Measurements from ENCODE around the gene ADAMTS2.

The ADAMTS2 gene

GRCh38 chr5:179371681-179372680 lies 26.7 kb upstream of the ADAMTS2 start:
- DNase-seq (ENCODE audit: low read depth in 2 of 2): no peak

GRCh38 chr5:179371121-179371510 lies 25.9 kb upstream of the ADAMTS2 start:
- no peak for DNase-seq (ENCODE audit: low read depth in 2 of 2)

GRCh38 chr5:179370490-179371120 lies 25.3 kb upstream of the ADAMTS2 start:
- no peak for DNase-seq (ENCODE audit: low read depth in 2 of 2)

- DNase-seq (ENCODE audit: low read depth in 2 of 2): no peak
These were observed 24.2 kb upstream of the ADAMTS2 start for GRCh38 chr5:179369530-179369884.

- no peak for DNase-seq (ENCODE audit: low read depth in 2 of 2)
These were observed 23.7 kb upstream of the ADAMTS2 start for GRCh38 chr5:179368806-179369529.

- DNase-seq (ENCODE audit: low read depth in 2 of 2): no peak
These were observed 23.0 kb upstream of the ADAMTS2 start for GRCh38 chr5:179368126-179368805.

GRCh38 chr5:179367491-179367890 lies 22.2 kb upstream of the ADAMTS2 start:
- DNase-seq (ENCODE audit: low read depth in 2 of 2): no peak

GRCh38 chr5:179362355-179362754 lies 17.1 kb upstream of the ADAMTS2 start:
- DNase-seq (ENCODE audit: low read depth in 2 of 2): no peak

GRCh38 chr5:179361037-179361603 lies 15.9 kb upstream of the ADAMTS2 start:
- no peak for DNase-seq (ENCODE audit: low read depth in 2 of 2)

GRCh38 chr5:179357031-179357430 lies 11.8 kb upstream of the ADAMTS2 start:
- no peak for DNase-seq (ENCODE audit: low read depth in 2 of 2)

GRCh38 chr5:179355976-179356974 lies 11.0 kb upstream of the ADAMTS2 start:
- no peak for DNase-seq (ENCODE audit: low read depth in 2 of 2)

GRCh38 chr5:179354305-179354882 lies 9.1 kb upstream of the ADAMTS2 start:
- no peak for DNase-seq (ENCODE audit: low read depth in 2 of 2)

- DNase-seq (ENCODE audit: low read depth in 2 of 2): no peak
These were observed 3.6 kb upstream of the ADAMTS2 start for GRCh38 chr5:179348843-179349242.

- DNase-seq (ENCODE audit: low read depth in 2 of 2): no peak
These were observed 2.8 kb upstream of the ADAMTS2 start for GRCh38 chr5:179348011-179348530.

- no peak for DNase-seq (ENCODE audit: low read depth in 2 of 2)
These were observed 2.3 kb upstream of the ADAMTS2 start for GRCh38 chr5:179347581-179347980.

- DNase-seq (ENCODE audit: low read depth in 2 of 2): no peak
These were observed 1.6 kb upstream of the ADAMTS2 start for GRCh38 chr5:179346875-179347274.

- DNase-seq (ENCODE audit: low read depth in 2 of 2): no peak
These were observed 1.1 kb upstream of the ADAMTS2 start for GRCh38 chr5:179346401-179346800.

- no peak for DNase-seq (ENCODE audit: low read depth in 2 of 2)
These were observed 153 bp downstream of the ADAMTS2 start for GRCh38 chr5:179345183-179345432.

GRCh38 chr5:179344431-179345182 lies 654 bp downstream of the ADAMTS2 start:
- no peak for DNase-seq (ENCODE audit: low read depth in 2 of 2)

All from stimulated activated CD8-positive, alpha-beta memory T cell treated with anti-CD3 and anti-CD28 coated beads, Interleukin-7, amount 100 ng/mL, for 4 hours (primary cell).